HepG2 (cell line): ENCODE results near the gene CHST3. TPM values are rescaled to one million over a fixed set of nuclear protein-coding genes. Genes with fewer than 3 reads are reported as not detected.

Experiments
- ATF1 ChIP-seq: IDR thresholded peaks from 2 replicates; pipeline ENCODE4 v1.6.1; 2016; ENCODE audit warnings: mild to moderate bottlenecking, control low read depth
- ATF4 ChIP-seq, 2 experiments: fragments of 450-650 bp in 1 of 2; sonication (generic) in 1 of 2; formaldehyde crosslinking; IDR thresholded peaks; 2 replicates each; pipeline versions ENCODE4 v1.5.0 to v1.8.0; 2020 to 2022; ENCODE audit warnings: mild to moderate bottlenecking in 1 of 2, missing genetic modification reagents in 1 of 2
- CREBL2 ChIP-seq: sonication (generic); formaldehyde crosslinking; IDR thresholded peaks from 2 replicates; pipeline ENCODE4 v1.8.1; 2023; ENCODE audit warnings: missing genetic modification reagents, mild to moderate bottlenecking, borderline replicate concordance
- FOXP4 ChIP-seq: sonication (generic); formaldehyde crosslinking; IDR thresholded peaks from 2 replicates; pipeline ENCODE4 v1.4.0; 2020; ENCODE audit warnings: missing genetic modification reagents
- GFI1 ChIP-seq: sonication (generic); formaldehyde crosslinking; IDR thresholded peaks from 2 replicates; pipeline ENCODE4 v1.5.0; 2020; ENCODE audit warnings: missing genetic modification reagents, mild to moderate bottlenecking, borderline replicate concordance
- HDAC1 ChIP-seq: sonication (generic); formaldehyde crosslinking; IDR thresholded peaks from 2 replicates; pipeline ENCODE4 v1.5.1; 2020; ENCODE audit warnings: mild to moderate bottlenecking, missing genetic modification reagents
- HDAC2 ChIP-seq: sonication (generic); formaldehyde crosslinking; IDR thresholded peaks from 2 replicates; pipeline ENCODE4 v1.4.0; 2020; ENCODE audit warnings: missing genetic modification reagents
- KLF16 ChIP-seq, 2 experiments: sonication (generic) in 1 of 2; formaldehyde crosslinking in 1 of 2; IDR thresholded peaks; 2 replicates each; pipeline versions ENCODE4 v1.6.1 to v1.8.0; 2016 to 2023; ENCODE audit warnings: missing genetic modification reagents in 2 of 2, missing compliant biosample characterization in 1 of 2
- MED1 ChIP-seq: sonication (generic); formaldehyde crosslinking; IDR thresholded peaks from 2 replicates; pipeline ENCODE4 v1.4.0; 2020; ENCODE audit warnings: missing genetic modification reagents
- NR1H2 ChIP-seq: sonication (generic); formaldehyde crosslinking; IDR thresholded peaks from 2 replicates; pipeline ENCODE4 v1.8.1; 2022; ENCODE audit warnings: low read depth, missing genetic modification reagents, borderline replicate concordance
- SALL2 ChIP-seq: sonication (generic); formaldehyde crosslinking; IDR thresholded peaks from 2 replicates; pipeline ENCODE4 v1.8.1; 2023; ENCODE audit warnings: mild to moderate bottlenecking, missing genetic modification reagents, inconsistent platforms
- SOX5 ChIP-seq: IDR thresholded peaks from 2 replicates; pipeline ENCODE4 v1.6.1; 2016; ENCODE audit warnings: borderline replicate concordance
- ZFP91 ChIP-seq: sonication (generic); formaldehyde crosslinking; IDR thresholded peaks from 2 replicates; pipeline ENCODE4 v1.9.0; 2022; ENCODE audit warnings: missing genetic modification reagents, mild to moderate bottlenecking, borderline replicate concordance
- ZNF550 ChIP-seq: sonication (generic); formaldehyde crosslinking; IDR thresholded peaks from 2 replicates; pipeline ENCODE4 v1.4.0; 2020; ENCODE audit warnings: mild to moderate bottlenecking, missing genetic modification reagents, borderline replicate concordance
- ZNF644 ChIP-seq: IDR thresholded peaks from 2 replicates; pipeline ENCODE4 v1.6.1; 2016; ENCODE audit warnings: low read depth
- ZNF770 ChIP-seq: sonication (generic); formaldehyde crosslinking; IDR thresholded peaks from 2 replicates; pipeline ENCODE4 v1.5.0; 2020; ENCODE audit warnings: mild to moderate bottlenecking, missing genetic modification reagents
- ZNF800 ChIP-seq: sonication (generic); formaldehyde crosslinking; IDR thresholded peaks from 2 replicates; pipeline ENCODE4 v1.4.0; 2020; ENCODE audit warnings: missing genetic modification reagents
- polyA plus RNA-seq, 8 experiments: library from polyadenylated mRNA; depleted of rRNA in 3 of 8; stranded (reverse) in 7 of 8; unstranded in 1 of 8; fragments of >200 nt; fragmentation: Illumina TruSeq in 4 of 8; extraction: Trizol in 4 of 8; gene quantifications; 2 replicates each; pipeline versions ENCODE4 v1.2.1 to v1.2.3, GENCODE V29; 2011 to 2016; ENCODE audit warnings: low read depth in 4 of 8, missing spikeins in 1 of 8, mixed read lengths in 1 of 8; ENCODE audit not compliant: insufficient read depth in 1 of 8
- total RNA-seq, 5 experiments: library from RNA; depleted of rRNA; stranded (reverse); fragments of >200 nt; fragmentation: Illumina TruSeq; extraction: Trizol; gene quantifications; 2 replicates each; pipeline ENCODE4 v1.2.3, GENCODE V29; 2016; ENCODE audit warnings: low read depth in 1 of 5

Gene CHST3
- total and polyA plus RNA-seq, 2 of the 13 experiments (the other 11 are each of a cell fraction or from before 2014, with no cell fraction given): 7.2 to 18.7 TPM

GRCh38 chr10:71927776-71928592 lies 36.2 kb upstream of the CHST3 start (continued):
- TF ChIP-seq HDAC2 (CRISPR knock-in tag) (peak; percentile 28; the same call in 1 of the 2 replicates), ZNF800 (CRISPR knock-in tag) (0 out of 2 replicates have a peak, but pooled peaks have one; percentile 52), NR1H2 (CRISPR knock-in tag) (no peak), SALL2 (CRISPR knock-in tag) (no peak), ZNF644 (CRISPR knock-in tag) (peak; percentile 16; the same call in 1 of the 2 replicates), ZFP91 (no peak), SOX5 (CRISPR knock-in tag) (peak; percentile 71; the same call in 1 of the 2 replicates), GFI1 (CRISPR knock-in tag) (no peak), CREBL2 (CRISPR knock-in tag) (no peak), KLF16 (CRISPR knock-in tag; IDR thresholded peaks at IDR 0.05) (0 out of 4 replicates have a peak, but pooled peaks of 1 of the 2 experiments have one; percentile 48), ATF1 (0 out of 2 replicates have a peak, but pooled peaks have one; percentile 43), FOXP4 (CRISPR knock-in tag) (peak; percentile 60; the same call in 1 of the 2 replicates), ZNF770 (CRISPR knock-in tag) (peak; percentile 91), ZNF550 (CRISPR knock-in tag) (no peak), HDAC1 (CRISPR knock-in tag) (0 out of 2 replicates have a peak, but pooled peaks have one; percentile 15), ATF4 (CRISPR knock-in tag; IDR thresholded peaks at IDR 0.05) (peak in 1 of 2 experiments; percentile 38; a peak in 1 of 4 replicates), MED1 (CRISPR knock-in tag) (peak; percentile 25; the same call in 1 of the 2 replicates)
